ENCODE data around the gene KRTAP4-11. TPM values are rescaled to one million over a fixed set of nuclear protein-coding genes. Genes with fewer than 3 reads are reported as not detected.
"Not testable (repeated sequence)": the region's sequence is repeated elsewhere in the genome, so short reads cannot be mapped to it uniquely, and the experiment has no call there.

The KRTAP4-11 gene
- total RNA-seq, 1 donor from 2014 or later = not detected

GRCh38 chr17:41116297-41116696 is 1.9 kb downstream of the KRTAP4-11 start:
- DNase-seq (ENCODE audit: low read depth) = no peak
- no peak for TF ChIP-seq CTCF (IDR thresholded peaks at IDR 0.05; ENCODE audit: insufficient read depth, low read length, poor library complexity, severe bottlenecking)
- no peaks in the 10 kb centered on the region for H3K27me3 ChIP-seq (ENCODE audit: control insufficient read depth, insufficient read depth, low read length)
- no peak overlapping the region for H3K4me3 ChIP-seq (ENCODE audit: low read depth, low read length)
- H3K36me3 ChIP-seq (ENCODE audit: control insufficient read depth, insufficient read depth, low read length) = no peaks in the 10 kb centered on the region

- no peak for TF ChIP-seq CTCF (IDR thresholded peaks at IDR 0.05; ENCODE audit: insufficient read depth, low read length, poor library complexity, severe bottlenecking)
- DNase-seq (ENCODE audit: low read depth) = no peak
- Histone ChIP-seq H3K27me3 (ENCODE audit: control insufficient read depth, insufficient read depth, low read length) (no peaks in the 10 kb centered on the region), H3K36me3 (ENCODE audit: control insufficient read depth, insufficient read depth, low read length) (no peaks in the 10 kb centered on the region), H3K4me3 (ENCODE audit: low read depth, low read length) (no peak overlapping the region)
Observed at GRCh38 chr17:41111151-41111885, 6.9 kb downstream of the KRTAP4-11 start.

GRCh38 chr17:41108728-41109386 is 9.3 kb downstream of the KRTAP4-11 start:
- H3K36me3 ChIP-seq (ENCODE audit: control insufficient read depth, insufficient read depth, low read length); H3K4me3 ChIP-seq (ENCODE audit: low read depth, low read length); DNase-seq (ENCODE audit: low read depth); H3K27me3 ChIP-seq (ENCODE audit: control insufficient read depth, insufficient read depth, low read length): not testable (repeated sequence)

GRCh38 chr17:41107941-41108450 is 10.2 kb downstream of the KRTAP4-11 start:
- no peaks in the 10 kb centered on the region for H3K27me3 ChIP-seq (ENCODE audit: control insufficient read depth, insufficient read depth, low read length)
- no peak for DNase-seq (ENCODE audit: low read depth)
- no peak overlapping the region for H3K4me3 ChIP-seq (ENCODE audit: low read depth, low read length)
- no peaks in the 10 kb centered on the region for H3K36me3 ChIP-seq (ENCODE audit: control insufficient read depth, insufficient read depth, low read length)
- TF ChIP-seq CTCF (IDR thresholded peaks at IDR 0.05; ENCODE audit: insufficient read depth, low read length, poor library complexity, severe bottlenecking) = no peak

- H3K36me3 ChIP-seq (ENCODE audit: control insufficient read depth, insufficient read depth, low read length); DNase-seq (ENCODE audit: low read depth); H3K4me3 ChIP-seq (ENCODE audit: low read depth, low read length); H3K27me3 ChIP-seq (ENCODE audit: control insufficient read depth, insufficient read depth, low read length): not testable (repeated sequence)
Observed at GRCh38 chr17:41105347-41105746, 12.8 kb downstream of the KRTAP4-11 start, which contains the start of gene KRTAP4-9. TSS of gene KRTAP4-9 (plus strand) at chr17:41105389. CDS start at chr17:41105389, 0 bp downstream.

GRCh38 chr17:41104386-41105038 is 13.7 kb downstream of the KRTAP4-11 start:
- H3K27me3 ChIP-seq (ENCODE audit: control insufficient read depth, insufficient read depth, low read length); H3K36me3 ChIP-seq (ENCODE audit: control insufficient read depth, insufficient read depth, low read length); H3K4me3 ChIP-seq (ENCODE audit: low read depth, low read length): not testable (repeated sequence)
- peak; percentile 29 for DNase-seq (ENCODE audit: low read depth)

- TF ChIP-seq CTCF (IDR thresholded peaks at IDR 0.05; ENCODE audit: insufficient read depth, low read length, poor library complexity, severe bottlenecking) = no peak
- Histone ChIP-seq H3K4me3 (ENCODE audit: low read depth, low read length) (no peak overlapping the region), H3K36me3 (ENCODE audit: control insufficient read depth, insufficient read depth, low read length) (no peaks in the 10 kb centered on the region), H3K27me3 (ENCODE audit: control insufficient read depth, insufficient read depth, low read length) (no peaks in the 10 kb centered on the region)
- DNase-seq (ENCODE audit: low read depth) = no peak
Observed at GRCh38 chr17:41103896-41104295, 14.3 kb downstream of the KRTAP4-11 start.
